Keratinocyte (primary cell): ENCODE data around the gene KRTAP6-3.

Source experiments
- EZH2 ChIP-seq: IDR thresholded peaks from one replicate; pipeline ENCODE4 v1.6.1; 2012; ENCODE audit warnings: inconsistent platforms, mild to moderate bottlenecking, low read length, moderate library complexity
- TF ChIP-seq, protein P1 (sequence below), 3 experiments: IDR thresholded peaks in 1 of 3; conservative IDR thresholded peaks in 1 of 3; optimal IDR thresholded peaks in 1 of 3; 2 replicates in 2 of 3; 3 replicates in 1 of 3; pipeline versions ENCODE3 to v1.5.1; 2011; ENCODE audit warnings: low read length in 3 of 3, mild to moderate bottlenecking in 3 of 3, moderate library complexity in 2 of 3, control low read depth in 1 of 3, inconsistent platforms in 1 of 3; ENCODE audit not compliant: insufficient read depth in 2 of 3; ENCODE audit errors: extremely low read depth in 1 of 3

DNA sequence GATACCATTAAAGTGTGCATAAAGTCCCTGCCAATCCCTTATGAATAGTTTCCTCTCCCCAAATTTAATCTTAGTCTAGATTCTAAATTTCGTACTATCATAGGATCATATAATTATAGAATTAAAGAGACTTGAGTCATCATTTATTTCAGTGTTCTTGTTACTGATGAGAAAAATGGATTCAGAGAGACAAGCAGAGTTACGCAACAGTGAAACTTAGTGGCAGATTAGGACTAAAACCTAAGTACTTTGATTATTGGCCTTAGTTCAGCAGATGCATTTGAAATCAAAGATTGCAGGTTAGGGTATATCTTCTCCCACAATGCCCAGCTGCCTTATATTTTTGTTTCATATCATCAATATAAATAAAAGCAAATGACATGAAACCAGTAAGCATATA, 30.3 kb upstream of the KRTAP6-3 start:
- TF ChIP-seq, protein P1, sequence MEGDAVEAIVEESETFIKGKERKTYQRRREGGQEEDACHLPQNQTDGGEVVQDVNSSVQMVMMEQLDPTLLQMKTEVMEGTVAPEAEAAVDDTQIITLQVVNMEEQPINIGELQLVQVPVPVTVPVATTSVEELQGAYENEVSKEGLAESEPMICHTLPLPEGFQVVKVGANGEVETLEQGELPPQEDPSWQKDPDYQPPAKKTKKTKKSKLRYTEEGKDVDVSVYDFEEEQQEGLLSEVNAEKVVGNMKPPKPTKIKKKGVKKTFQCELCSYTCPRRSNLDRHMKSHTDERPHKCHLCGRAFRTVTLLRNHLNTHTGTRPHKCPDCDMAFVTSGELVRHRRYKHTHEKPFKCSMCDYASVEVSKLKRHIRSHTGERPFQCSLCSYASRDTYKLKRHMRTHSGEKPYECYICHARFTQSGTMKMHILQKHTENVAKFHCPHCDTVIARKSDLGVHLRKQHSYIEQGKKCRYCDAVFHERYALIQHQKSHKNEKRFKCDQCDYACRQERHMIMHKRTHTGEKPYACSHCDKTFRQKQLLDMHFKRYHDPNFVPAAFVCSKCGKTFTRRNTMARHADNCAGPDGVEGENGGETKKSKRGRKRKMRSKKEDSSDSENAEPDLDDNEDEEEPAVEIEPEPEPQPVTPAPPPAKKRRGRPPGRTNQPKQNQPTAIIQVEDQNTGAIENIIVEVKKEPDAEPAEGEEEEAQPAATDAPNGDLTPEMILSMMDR (optimal IDR thresholded peaks at IDR 0.05 in 1 of 3, IDR thresholded peaks at IDR 0.05 in 1 of 3, conservative IDR thresholded peaks at IDR 0.05 in 1 of 3; ENCODE audit: extremely low read depth in 1 of 3, insufficient read depth in 2 of 3, low read length in 3 of 3) = no peak
- no peak for TF ChIP-seq EZH2
